ENCODE results near the gene TRPM8.

TRPM8 gene

GRCh38 chr2:233976690-233977294 is 59.6 kb downstream of the TRPM8 start:
- DNase-seq = peak; percentile 40

- peak; percentile 38 for DNase-seq
Observed at GRCh38 chr2:233977296-233977837, 60.2 kb downstream of the TRPM8 start.

DNA sequence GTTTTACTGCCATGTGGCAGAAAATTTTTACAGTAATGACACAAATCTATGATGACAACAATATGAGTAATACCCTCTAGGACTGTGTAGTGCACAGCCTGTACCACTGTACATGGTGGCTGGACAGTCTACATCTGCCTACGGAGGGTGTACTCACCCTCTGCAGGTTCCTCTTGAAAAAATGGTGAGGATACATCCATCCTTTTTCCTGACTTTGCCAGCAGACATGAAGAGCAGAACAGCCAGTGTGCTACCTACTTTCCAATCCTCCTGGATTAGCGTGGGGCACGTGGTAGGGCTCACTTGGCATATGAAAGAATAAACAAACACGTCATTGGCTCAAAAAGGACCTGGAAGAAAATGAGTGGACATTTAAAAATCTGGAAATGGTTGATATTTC is 62.6 kb downstream of the TRPM8 start:
- DNase-seq = no peak

DNA sequence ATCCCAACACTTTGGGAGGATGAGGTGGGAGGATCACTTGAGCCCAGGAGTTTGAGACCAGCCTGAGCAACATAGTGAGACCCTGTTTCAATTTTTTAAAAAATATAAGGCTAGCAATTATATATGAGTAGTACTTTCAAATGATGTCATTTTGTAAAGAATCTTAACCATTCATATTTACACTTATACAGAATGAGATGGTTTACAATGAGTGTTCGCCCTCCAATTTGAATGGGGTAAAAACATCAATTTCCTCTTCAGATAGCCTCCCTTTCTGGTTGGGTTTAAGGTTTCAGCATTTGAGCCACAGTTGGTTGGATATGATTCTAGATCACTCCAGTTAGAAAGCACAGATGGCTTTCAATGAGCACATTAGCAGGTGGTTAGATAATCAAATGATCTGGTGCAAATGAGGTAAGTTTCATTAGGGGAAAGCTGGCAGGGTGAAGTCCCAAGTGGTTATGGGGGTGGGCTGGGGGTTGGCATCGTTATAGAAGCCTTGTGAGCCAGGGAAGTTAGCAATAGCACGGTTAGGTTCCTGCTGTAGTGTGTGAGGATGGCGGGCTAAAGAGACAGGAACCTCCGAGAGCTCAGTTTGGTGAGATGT is 63.9 kb downstream of the TRPM8 start:
- DNase-seq = peak; percentile 30

GRCh38 chr2:233981574-233982420 is 64.6 kb downstream of the TRPM8 start:
- no peak for DNase-seq

DNA sequence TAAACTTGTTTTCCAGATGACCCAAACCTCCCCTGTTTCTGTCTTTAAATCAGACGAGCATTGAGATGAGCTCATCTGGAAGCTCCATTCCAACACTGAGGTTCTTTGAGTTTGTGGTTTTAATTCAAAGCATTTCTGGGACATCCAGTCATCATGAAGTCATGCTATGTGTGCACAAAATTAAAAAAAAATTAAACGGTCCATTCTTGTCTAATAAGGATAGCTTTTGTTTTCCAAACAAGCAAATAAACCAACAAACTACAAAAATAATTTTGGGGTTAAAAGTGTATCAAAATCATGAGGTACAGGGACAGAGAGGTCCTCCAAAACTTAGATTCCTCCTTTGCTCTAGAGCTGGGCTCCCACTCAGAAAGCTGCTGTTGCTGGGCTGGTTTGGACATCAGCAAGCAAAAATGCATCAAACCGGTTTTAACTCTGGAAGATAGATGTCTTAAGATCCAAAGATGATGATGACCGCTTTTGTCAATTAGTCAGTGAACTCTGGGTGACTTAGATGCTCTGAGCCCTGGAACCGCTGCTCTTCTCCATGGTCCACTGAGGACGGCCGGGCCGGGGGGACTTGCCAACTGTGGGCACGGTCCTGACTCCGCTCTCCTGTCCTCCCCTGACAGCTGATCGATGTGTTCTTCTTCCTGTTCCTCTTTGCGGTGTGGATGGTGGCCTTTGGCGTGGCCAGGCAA is 65.4 kb downstream of the TRPM8 start:
- DNase-seq = peak; percentile 38

DNA sequence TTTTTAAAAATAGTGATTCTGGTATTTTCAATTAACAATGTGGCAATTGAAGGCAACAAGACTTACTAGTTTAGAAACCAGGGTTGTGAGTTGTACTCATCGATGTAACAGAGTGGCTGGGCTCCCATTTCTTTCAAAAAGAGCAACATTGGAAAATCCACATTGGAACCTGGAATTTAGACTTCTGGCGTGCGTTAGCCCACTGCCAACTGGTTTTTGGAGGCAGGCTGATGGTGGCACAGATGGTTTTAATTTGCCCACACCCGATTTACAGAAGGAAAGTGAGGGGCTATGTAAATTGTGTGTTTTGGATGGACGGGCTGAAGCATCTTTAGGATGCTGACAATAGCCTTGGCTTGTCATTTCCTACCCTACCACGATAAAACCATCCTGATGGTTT is 66.3 kb downstream of the TRPM8 start:
- no peak for DNase-seq

- peak; percentile 18 for DNase-seq
Observed at GRCh38 chr2:233988581-233988980, 71.4 kb downstream of the TRPM8 start.

- peak; percentile 26 for DNase-seq
Observed at GRCh38 chr2:233989221-233989858, 72.2 kb downstream of the TRPM8 start.

DNA sequence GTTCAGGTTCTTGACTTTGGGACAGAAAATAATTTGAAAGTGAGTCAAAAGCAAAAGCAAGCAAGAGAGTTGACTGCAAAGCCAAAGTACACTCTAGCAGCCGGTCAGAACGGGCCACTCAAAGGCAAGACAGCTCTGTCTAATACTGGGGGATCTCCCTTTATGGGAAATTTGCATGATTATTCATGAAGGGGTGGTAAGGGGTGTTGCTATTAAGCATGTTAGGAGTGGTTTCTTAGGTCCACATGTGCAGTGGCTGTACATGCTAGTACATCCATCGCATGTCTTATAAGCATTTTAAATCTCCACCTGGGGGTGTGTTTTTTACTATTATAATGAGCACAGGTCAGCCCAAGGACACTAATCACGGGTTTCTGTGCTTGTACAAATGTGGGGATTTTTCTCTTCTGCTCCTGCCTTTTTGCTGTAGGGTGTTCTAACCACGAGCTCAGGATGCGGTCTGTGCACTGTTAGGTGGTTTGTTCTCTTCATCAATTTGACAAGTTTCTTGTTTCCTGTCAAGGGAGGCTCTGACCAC is 73.2 kb downstream of the TRPM8 start:
- peak; percentile 58 for DNase-seq

GRCh38 chr2:233991196-233991595 is 74.0 kb downstream of the TRPM8 start:
- DNase-seq = no peak

DNA sequence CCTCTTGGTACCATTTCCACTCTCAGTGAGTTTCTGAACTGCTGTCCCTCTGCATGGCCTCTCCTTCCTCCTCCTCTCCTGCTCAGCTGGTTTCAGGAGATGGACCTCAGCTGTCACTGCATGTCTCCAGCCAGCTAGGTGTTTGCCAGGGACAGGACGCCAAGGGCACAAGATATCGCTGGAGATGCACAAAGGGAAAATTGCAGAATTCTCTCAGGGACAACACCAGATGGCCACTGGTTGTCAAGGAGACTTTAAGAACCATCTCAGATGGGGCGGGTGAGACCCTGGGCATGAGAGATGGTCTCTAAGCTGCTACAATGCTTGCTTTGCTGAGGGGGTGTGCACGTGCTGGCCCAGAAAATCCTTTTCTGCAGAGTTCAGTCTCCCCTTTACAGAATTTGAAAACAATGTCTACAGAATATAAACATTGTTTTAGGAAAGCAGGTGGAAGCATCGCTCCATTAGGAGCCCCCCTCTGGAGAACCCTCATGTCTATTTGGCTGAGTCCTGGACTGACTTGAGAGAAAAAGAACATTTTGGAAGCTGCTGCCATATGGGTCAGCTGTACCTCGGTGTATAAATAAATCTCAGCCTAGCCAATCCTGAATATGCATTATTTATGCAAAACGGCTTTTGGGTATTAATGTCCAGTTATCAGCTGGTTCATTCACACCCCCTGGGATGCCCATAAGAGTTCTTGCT is 75.5 kb downstream of the TRPM8 start:
- DNase-seq = no peak

- DNase-seq = no peak
Observed at GRCh38 chr2:233993461-233993860, 76.3 kb downstream of the TRPM8 start.

DNA sequence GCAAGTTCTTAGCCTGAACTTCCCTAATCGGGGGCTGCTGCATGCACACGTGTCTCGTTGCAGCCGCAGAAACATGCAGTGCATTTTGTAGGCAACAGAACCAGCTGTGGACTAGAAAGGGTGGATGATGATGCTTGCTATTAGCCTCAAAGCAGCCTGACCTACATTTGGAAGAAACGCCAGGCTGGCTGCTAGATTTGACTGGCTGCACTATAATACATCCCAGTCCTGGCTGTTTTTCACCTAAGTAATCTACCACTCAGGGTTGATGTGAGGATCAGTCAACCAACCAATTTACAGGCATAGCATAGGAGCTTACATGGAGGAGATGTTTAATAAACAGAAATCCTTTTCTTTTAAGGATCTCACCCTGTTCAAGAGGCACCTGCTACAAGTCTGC is 77.0 kb downstream of the TRPM8 start:
- no peak for DNase-seq

DNA sequence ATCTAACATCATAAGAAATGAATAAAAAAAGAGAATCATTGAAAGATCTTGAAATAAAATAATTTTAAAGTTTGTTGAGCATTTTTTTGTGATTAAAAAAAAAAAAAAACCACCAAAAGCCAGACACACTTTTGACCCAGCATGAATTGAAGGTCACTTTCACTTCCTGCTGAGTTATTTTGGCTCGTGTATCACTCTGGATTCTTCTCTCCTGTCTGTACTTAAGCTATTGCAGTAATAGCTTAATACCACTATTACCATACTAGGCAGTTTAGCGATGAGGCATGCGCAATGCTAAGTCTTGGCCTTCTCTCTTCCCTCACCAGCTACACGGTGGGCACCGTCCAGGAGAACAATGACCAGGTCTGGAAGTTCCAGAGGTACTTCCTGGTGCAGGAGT is 78.8 kb downstream of the TRPM8 start:
- peak; percentile 28 for DNase-seq

GRCh38 chr2:233996461-233996860 is 79.3 kb downstream of the TRPM8 start:
- DNase-seq = no peak

DNA sequence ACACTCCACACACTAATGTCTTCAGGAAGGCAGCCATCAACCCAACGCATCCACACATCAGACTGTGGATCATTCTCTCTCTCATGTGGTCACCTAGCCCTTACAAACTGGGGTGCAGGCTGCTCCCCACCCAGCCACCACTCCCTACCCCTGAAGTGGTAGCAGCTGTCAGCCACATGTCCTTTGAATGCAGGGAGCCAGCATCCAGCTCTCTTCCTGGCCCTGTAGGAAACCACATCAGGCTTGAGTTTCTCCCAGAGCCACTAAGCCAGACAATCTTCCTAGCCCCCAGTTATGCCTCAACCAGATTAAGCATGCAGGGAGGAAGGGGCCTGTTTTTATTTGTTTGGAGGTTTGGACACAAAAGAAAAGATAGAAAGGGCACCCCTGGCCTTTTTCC is 80.5 kb downstream of the TRPM8 start:
- no peak for DNase-seq

DNA sequence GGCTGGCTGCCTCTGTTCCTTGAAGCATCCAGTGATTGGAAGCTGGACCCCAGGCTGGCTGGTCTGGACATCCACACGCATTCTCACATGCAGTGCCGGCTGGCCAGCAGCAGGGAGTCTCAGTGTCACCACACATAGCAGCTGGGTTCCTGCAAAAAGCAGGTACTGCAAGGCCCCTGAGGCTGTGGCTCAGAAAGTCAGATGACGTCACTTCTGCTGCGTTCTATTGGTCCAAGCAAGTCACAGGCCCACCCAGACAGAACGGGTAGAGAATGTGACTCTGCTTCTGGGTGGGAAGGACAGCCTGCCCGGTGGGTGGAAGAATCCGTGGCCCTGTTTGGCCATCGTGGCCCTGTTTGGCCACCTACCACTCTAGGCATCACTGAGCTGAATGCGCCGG is 82.0 kb downstream of the TRPM8 start:
- no peak for DNase-seq

DNA sequence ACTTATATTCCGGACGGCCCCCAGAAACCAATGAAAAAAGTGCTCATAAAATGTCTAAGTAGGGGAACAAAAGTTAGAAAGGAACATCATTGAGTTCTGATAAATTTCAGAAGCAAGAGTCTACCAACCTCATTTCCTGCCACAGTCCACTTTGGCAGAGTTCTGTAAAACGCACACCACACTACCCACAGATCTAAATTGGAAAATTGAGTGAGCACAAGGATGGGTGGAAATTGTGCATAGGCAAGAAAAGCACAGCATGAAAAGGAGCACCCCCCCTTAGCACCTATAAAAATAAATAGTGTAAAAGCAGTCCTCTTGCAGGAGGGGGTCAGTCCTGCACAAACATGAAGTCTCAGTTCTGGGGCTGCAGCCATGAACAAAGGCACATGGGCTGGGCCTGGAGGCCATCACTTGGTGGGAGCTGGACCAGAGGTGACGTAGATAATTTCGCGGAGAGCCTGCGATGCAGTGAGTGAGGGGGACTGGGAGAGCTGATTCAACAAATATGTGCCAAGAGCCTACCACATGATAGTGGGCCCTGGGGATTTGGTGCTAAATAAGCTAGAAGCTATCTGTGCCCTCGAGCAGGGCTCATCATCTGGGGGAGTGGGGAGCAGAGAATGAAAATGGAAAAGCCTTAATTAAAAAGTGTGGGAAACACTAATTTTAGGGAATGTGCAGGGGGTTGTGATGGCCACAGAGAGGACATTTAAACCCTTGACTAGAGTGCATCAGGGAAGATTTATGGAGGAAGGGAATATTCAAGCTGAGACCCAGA is 84.4 kb downstream of the TRPM8 start:
- DNase-seq = no peak

- DNase-seq = no peak
Observed at GRCh38 chr2:234002281-234002680, 85.1 kb downstream of the TRPM8 start.

Data from activated CD8-positive, alpha-beta memory T cell treated with anti-CD3 and anti-CD28 coated beads, Interleukin-2, amount 50 U/mL, for 48 hours (primary cell).